Activated CD8-positive, alpha-beta T cell treated with anti-CD3 and anti-CD28 coated beads, Interleukin-2, amount 10 ng/mL, durations not matched to agents 7 days and 5 days (primary cell): ENCODE results near the gene OSBP2. TPM values are rescaled to one million over a fixed set of nuclear protein-coding genes. Genes with fewer than 3 reads are reported as not detected.
A peak's percentile ranks its signal among the peaks of the same experiment; 100 is the strongest.

Experiments
- ATAC-seq: fragments of 150-1000 bp; cut with Tn5 transposase; one replicate; pipeline ENCODE4 v1.10.0; 2021; ENCODE audit warnings: moderate library complexity
- CTCF ChIA-PET: fragments of 350-600 bp; sonication (Branson Sonifier 250); formaldehyde crosslinking; loops from one replicate; lab custom pipeline; 2021; ENCODE audit warnings: antibody characterized with exemption; lab: Charles Lee
- POLR2A ChIA-PET: fragments of 350-600 bp; sonication (Branson Sonifier 250); formaldehyde crosslinking; loops from one replicate; lab custom pipeline; 2021; ENCODE audit warnings: antibody characterized with exemption; lab: Charles Lee
- DNase-seq: peaks from one replicate; pipeline ENCODE4 v3.0.0-alpha.2; 2020
- H3K27ac Mint-ChIP-seq: one replicate; pipeline ENCODE4 v1.8.0; 2021; ENCODE audit warnings: mild to moderate bottlenecking, mixed read lengths
- H3K27me3 Mint-ChIP-seq: one replicate; pipeline ENCODE4 v1.8.0; 2021; ENCODE audit warnings: low read depth, mixed read lengths
- H3K36me3 Mint-ChIP-seq: one replicate; pipeline ENCODE4 v1.8.0; 2021; ENCODE audit warnings: low read depth, mixed read lengths
- H3K4me1 Mint-ChIP-seq: one replicate; pipeline ENCODE4 v1.8.0; 2021; ENCODE audit warnings: low read depth, mixed read lengths
- H3K4me3 Mint-ChIP-seq: one replicate; pipeline ENCODE4 v1.8.0; 2021; ENCODE audit warnings: mild to moderate bottlenecking, mixed read lengths
- H3K9me3 Mint-ChIP-seq: one replicate; pipeline ENCODE4 v1.8.0; 2022; ENCODE audit warnings: mixed read lengths; ENCODE audit not compliant: insufficient read depth
- total RNA-seq, 2 experiments: library from RNA; stranded (reverse); gene quantifications; one replicate each; pipeline ENCODE4 v1.2.3, GENCODE V29; 2021

Gene OSBP2
- total RNA-seq, 2 experiments from 2014 or later: 0.42 to 0.55 TPM

GRCh38 chr22:30680991-30681770, 13.5 kb upstream of the OSBP2 start:
- Mint-ChIP-seq H3K9me3 (no peaks in the 10 kb centered on the region), H3K4me3 (no peak overlapping the region), H3K36me3 (no peaks in the 10 kb centered on the region), H3K4me1 (peaks cover 2% of the 10 kb centered on the region), H3K27me3 (peaks cover 27% of the 10 kb centered on the region), H3K27ac (no peak overlapping the region)
- CTCF ChIA-PET: no interaction called here
- no peak for ATAC-seq
- POLR2A ChIA-PET: interaction anchor here (0.7 kb wide), 1 partner anchor 13 kb away, joined by 3 read pairs; no protein-coding TSS in a partner anchor
- no peak for DNase-seq

GRCh38 chr22:30681831-30682230, 12.8 kb upstream of the OSBP2 start:
- ChIA-PET POLR2A (no interaction called here), CTCF (no interaction called here)
- DNase-seq: no peak
- H3K9me3 Mint-ChIP-seq: no peaks in the 10 kb centered on the region
- ATAC-seq: no peak
- H3K36me3 Mint-ChIP-seq: no peaks in the 10 kb centered on the region
- peaks cover 24% of the 10 kb centered on the region for H3K27me3 Mint-ChIP-seq
- H3K27ac Mint-ChIP-seq: no peak overlapping the region
- H3K4me1 Mint-ChIP-seq: peaks cover 2% of the 10 kb centered on the region
- no peak overlapping the region for H3K4me3 Mint-ChIP-seq

GRCh38 chr22:30685178-30685577, 9.5 kb upstream of the OSBP2 start:
- ChIA-PET POLR2A (interaction anchor here (0.6 kb wide), 1 partner anchor 30 kb away, joined by 4 read pairs; no protein-coding TSS in a partner anchor), CTCF (no interaction called here)
- no peak for ATAC-seq
- Mint-ChIP-seq H3K9me3 (no peaks in the 10 kb centered on the region), H3K4me3 (no peak overlapping the region), H3K4me1 (peaks cover 2% of the 10 kb centered on the region), H3K27ac (no peak overlapping the region), H3K36me3 (no peaks in the 10 kb centered on the region), H3K27me3 (peaks cover 7% of the 10 kb centered on the region)
- DNase-seq: no peak

- Mint-ChIP-seq H3K27ac (no peak overlapping the region), H3K4me3 (no peak overlapping the region), H3K4me1 (no peaks in the 10 kb centered on the region), H3K36me3 (no peaks in the 10 kb centered on the region), H3K27me3 (peaks cover 8% of the 10 kb centered on the region), H3K9me3 (no peaks in the 10 kb centered on the region)
- CTCF ChIA-PET: interaction anchor here (1.3 kb wide), 1 partner anchor 53 kb away, joined by 3 read pairs; no protein-coding TSS in a partner anchor
- DNase-seq (no peak), ATAC-seq (no peak)
- POLR2A ChIA-PET: no interaction called here
Measured at GRCh38 chr22:30687358-30687757, 7.3 kb upstream of the OSBP2 start.

GRCh38 chr22:30689622-30690021, 5.1 kb upstream of the OSBP2 start:
- ChIA-PET CTCF (no interaction called here), POLR2A (no interaction called here)
- H3K36me3 Mint-ChIP-seq: no peaks in the 10 kb centered on the region
- ATAC-seq (no peak), DNase-seq (no peak)
- H3K27me3 Mint-ChIP-seq: peaks cover 21% of the 10 kb centered on the region
- no peaks in the 10 kb centered on the region for H3K9me3 Mint-ChIP-seq
- peaks cover 3% of the 10 kb centered on the region for H3K4me1 Mint-ChIP-seq
- H3K27ac Mint-ChIP-seq: no peak overlapping the region
- H3K4me3 Mint-ChIP-seq: no peak overlapping the region

- Mint-ChIP-seq H3K27me3 (peaks cover 26% of the 10 kb centered on the region), H3K4me3 (no peak overlapping the region), H3K9me3 (no peaks in the 10 kb centered on the region), H3K36me3 (no peaks in the 10 kb centered on the region), H3K4me1 (peaks cover 3% of the 10 kb centered on the region), H3K27ac (no peak overlapping the region)
- ATAC-seq (no peak), DNase-seq (no peak)
- CTCF ChIA-PET: interaction anchor here (1.0 to 1.1 kb wide), 2 partner anchors 57 to 64 kb away, joined by 3 read pairs; no protein-coding TSS in a partner anchor
- POLR2A ChIA-PET: interaction anchor here (0.7 kb wide), 1 partner anchor 17 kb away, joined by 3 read pairs; no protein-coding TSS in a partner anchor
Measured at GRCh38 chr22:30691204-30691603, 3.5 kb upstream of the OSBP2 start.

GRCh38 chr22:30694171-30694639, 469 bp upstream of the OSBP2 start:
- H3K4me1 Mint-ChIP-seq: peaks cover 3% of the 10 kb centered on the region
- ATAC-seq (peak; percentile 75), DNase-seq (peak; percentile 53)
- ChIA-PET POLR2A (no interaction called here), CTCF (interaction anchor here (0.6 to 1.4 kb wide), 3 partner anchors 9 to 1127 kb away, joined by 3 to 8 read pairs (median 3); no protein-coding TSS in a partner anchor)
- peak overlapping the region; percentile 79 for H3K4me3 Mint-ChIP-seq
- H3K27ac Mint-ChIP-seq: peak overlapping the region; percentile 41
- no peaks in the 10 kb centered on the region for H3K36me3 Mint-ChIP-seq
- H3K27me3 Mint-ChIP-seq: peaks cover 34% of the 10 kb centered on the region
- H3K9me3 Mint-ChIP-seq: no peaks in the 10 kb centered on the region

GRCh38 chr22:30695351-30695851, 727 bp downstream of the OSBP2 start:
- Mint-ChIP-seq H3K27ac (no peak overlapping the region), H3K4me1 (peaks cover 3% of the 10 kb centered on the region), H3K27me3 (peaks cover 34% of the 10 kb centered on the region), H3K4me3 (peak overlapping the region; percentile 50), H3K9me3 (no peaks in the 10 kb centered on the region), H3K36me3 (no peaks in the 10 kb centered on the region)
- ChIA-PET POLR2A (no interaction called here), CTCF (no interaction called here)
- ATAC-seq (no peak), DNase-seq (no peak)

- Mint-ChIP-seq H3K27ac (no peak overlapping the region), H3K27me3 (peaks cover 34% of the 10 kb centered on the region), H3K4me3 (peak overlapping the region; percentile 50), H3K36me3 (no peaks in the 10 kb centered on the region), H3K9me3 (no peaks in the 10 kb centered on the region), H3K4me1 (peaks cover 3% of the 10 kb centered on the region)
- ATAC-seq (no peak), DNase-seq (no peak)
- ChIA-PET CTCF (no interaction called here), POLR2A (no interaction called here)
Measured at GRCh38 chr22:30695871-30696655, 1.4 kb downstream of the OSBP2 start.

- H3K36me3 Mint-ChIP-seq: no peaks in the 10 kb centered on the region
- peaks cover 3% of the 10 kb centered on the region for H3K4me1 Mint-ChIP-seq
- ATAC-seq (no peak), DNase-seq (no peak)
- H3K27me3 Mint-ChIP-seq: peaks cover 32% of the 10 kb centered on the region
- no peaks in the 10 kb centered on the region for H3K9me3 Mint-ChIP-seq
- CTCF ChIA-PET: interaction anchor here (1.2 kb wide), 1 partner anchor 57 kb away, joined by 4 read pairs; no protein-coding TSS in a partner anchor
- POLR2A ChIA-PET: no interaction called here
- no peak overlapping the region for H3K27ac Mint-ChIP-seq
- no peak overlapping the region for H3K4me3 Mint-ChIP-seq
Measured at GRCh38 chr22:30697975-30698374, 3.3 kb downstream of the OSBP2 start.

- CTCF ChIA-PET: no interaction called here
- H3K27ac Mint-ChIP-seq: no peak overlapping the region
- no peaks in the 10 kb centered on the region for H3K9me3 Mint-ChIP-seq
- DNase-seq (no peak), ATAC-seq (no peak)
- no peak overlapping the region for H3K4me3 Mint-ChIP-seq
- H3K27me3 Mint-ChIP-seq: peaks cover 10% of the 10 kb centered on the region
- H3K4me1 Mint-ChIP-seq: peaks cover 14% of the 10 kb centered on the region
- no peaks in the 10 kb centered on the region for H3K36me3 Mint-ChIP-seq
- POLR2A ChIA-PET: no interaction called here
Measured at GRCh38 chr22:30701872-30702271, 7.2 kb downstream of the OSBP2 start.
